ENCODE results near the gene KCNH2. TPM values are rescaled to one million over a fixed set of nuclear protein-coding genes. Genes with fewer than 3 reads are reported as not detected.

The KCNH2 gene
- total RNA-seq, 1 donor from 2014 or later = 3.2 TPM

DNA sequence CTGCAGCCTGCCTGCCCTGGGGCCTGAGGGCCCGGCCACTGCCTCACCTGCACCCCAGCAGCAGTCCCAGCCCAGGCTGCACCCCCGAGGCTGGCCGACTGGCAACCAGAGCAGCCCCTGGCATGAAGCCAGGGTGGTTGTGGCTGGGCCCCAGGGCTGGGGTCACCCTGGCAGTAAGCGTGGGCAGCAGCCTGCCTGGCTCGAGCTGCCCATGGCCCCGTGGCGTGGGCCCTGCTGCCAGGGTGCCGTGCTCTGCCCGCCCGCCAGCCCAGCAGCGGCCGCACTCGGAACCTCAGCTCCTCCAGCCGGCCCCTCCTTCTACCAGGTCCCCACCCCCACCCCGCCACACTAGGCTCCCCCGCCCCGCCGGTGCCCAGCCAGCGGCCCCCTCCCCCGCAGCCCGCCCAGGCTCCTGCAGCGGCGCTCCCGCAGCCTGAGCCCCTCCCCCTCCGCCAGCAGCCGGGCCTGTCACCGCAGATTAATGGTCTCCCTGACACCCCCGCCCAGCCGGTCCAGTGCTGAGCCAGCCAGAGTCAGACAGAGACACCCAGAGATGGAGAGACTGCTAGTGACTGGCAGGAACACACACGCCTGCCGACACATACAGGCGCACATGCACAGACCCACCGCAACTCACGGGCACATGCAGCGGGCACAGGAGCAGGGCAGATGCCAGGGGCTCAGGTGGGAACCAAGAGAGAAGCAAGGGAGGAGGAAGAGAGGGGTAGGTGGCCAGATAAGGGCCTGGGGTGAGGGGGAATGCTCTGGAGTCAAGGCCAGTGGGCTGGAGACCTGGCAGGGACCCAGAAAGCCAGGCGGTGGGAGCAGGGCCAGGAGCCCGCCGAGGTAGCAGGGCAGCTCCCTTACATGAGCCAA lies 22.4 kb downstream of the KCNH2 start:
- ATAC-seq (peak; percentile 61), DNase-seq (ENCODE audit: low spot score) (no peak)
- intact Hi-C loops (cut with DNase I) = no loop called here

DNA sequence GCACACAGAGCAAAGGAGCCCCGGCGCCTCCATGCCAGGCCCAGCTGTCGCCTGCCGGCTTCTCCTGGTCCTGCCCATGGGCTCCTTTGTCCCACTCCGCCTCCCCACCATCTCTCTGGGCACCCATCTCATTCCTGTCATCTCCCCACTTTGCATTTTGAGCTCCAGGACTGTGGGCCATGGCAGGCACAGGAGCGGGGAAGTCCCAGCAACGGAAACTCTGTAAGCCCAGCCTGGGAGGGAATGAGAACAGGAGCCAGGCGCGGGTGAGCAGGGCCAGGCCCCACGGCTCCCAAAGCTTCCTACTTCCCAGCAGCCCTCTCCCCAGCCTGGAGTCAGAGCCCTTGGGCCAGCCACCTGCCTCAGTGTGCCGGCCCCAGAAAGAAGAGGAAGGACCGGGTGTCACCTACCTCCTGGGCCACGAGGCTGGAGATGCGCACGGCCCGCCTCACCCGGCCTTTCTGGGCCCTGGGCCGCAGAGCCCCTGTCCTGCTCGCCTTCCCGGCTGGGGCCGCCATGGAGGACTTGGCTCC lies 23.1 kb downstream of the KCNH2 start:
- DNase-seq (ENCODE audit: low spot score) (no peak), ATAC-seq (no peak)
- intact Hi-C loops (cut with DNase I) = no loop called here

DNA sequence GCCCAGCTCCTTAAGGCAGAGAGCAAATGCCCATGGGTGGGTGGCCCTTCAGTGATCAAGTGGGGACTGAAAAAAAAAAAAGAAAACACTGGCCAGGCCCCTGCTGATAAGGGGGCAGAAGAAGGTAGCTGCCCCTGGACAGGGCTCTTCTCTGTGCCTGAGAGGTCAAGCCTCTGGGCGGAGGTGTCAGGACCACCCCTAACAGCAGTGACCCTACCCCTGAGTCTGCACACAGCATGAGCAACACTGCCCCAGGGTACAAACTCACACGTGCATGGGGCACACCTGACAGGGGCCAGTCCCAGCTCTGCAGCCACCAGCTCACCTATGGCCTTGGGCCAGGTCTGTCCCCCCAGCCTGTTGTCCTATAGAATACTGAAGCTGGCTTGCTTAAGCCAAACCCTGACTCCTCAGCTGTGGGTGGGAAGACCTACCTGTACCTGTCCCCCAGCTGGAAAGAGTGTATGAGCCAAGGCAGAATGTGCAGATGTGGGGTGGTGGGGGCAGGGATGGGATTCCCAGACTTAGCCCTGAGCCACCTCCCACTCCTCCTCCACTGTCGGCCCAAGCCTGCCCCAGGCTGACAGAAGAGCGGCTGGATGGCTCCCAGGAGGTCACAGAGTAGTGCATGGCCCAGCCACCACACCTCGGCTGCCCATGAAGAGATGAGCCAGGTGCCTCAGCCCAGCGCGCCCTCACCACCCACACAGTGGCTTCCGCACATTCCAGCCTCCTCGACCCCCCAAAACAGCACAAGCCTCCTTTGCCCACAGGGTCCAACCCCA lies 23.7 kb downstream of the KCNH2 start:
- no peak for DNase-seq (ENCODE audit: low spot score)
- intact Hi-C loops (cut with DNase I) = no loop called here
- no peak for ATAC-seq

DNA sequence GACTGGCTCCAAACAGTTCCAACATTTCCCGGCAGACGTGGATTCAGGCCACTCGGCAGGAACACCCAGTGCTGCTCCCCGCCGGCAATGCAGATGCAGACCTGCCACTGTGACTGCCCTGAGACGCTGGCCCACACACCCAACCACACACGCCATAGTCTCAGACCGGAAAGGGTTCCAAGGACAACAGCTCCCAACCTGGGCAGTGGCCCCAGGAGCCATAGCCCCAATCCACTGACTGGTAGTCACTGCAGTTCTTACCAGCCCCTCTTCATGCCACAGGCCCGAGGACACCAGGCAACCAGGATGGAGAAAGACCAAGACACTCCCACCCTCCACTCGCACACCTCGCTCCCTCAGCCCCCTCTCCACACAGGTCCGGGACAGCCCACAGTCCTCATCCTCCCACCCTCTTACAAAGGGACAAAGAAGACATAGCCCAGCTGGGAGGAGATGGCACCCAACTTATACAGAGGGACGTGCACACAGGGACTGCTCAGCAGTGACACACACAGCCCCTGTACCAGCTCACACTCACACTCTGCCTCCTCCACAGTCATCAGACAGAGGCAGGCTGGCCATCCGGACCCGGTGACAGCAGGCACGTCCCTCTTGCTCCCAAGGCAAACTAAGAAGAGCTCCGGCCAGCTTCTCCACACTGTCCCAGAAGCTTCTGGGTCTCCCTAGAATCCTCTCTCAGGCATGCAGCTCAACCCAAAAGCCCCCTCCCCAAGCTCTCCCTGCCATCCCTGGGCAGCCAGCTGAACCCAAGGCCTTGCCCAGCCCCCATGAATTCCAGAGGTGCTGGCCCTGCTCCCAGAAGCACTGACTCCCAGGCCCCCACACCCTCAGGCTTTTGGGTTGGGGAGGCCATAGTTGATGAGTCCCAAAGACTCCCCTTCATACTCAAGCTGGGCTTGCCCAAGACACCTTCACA lies 24.8 kb downstream of the KCNH2 start:
- ATAC-seq (no peak), DNase-seq (ENCODE audit: low spot score) (no peak)

DNA sequence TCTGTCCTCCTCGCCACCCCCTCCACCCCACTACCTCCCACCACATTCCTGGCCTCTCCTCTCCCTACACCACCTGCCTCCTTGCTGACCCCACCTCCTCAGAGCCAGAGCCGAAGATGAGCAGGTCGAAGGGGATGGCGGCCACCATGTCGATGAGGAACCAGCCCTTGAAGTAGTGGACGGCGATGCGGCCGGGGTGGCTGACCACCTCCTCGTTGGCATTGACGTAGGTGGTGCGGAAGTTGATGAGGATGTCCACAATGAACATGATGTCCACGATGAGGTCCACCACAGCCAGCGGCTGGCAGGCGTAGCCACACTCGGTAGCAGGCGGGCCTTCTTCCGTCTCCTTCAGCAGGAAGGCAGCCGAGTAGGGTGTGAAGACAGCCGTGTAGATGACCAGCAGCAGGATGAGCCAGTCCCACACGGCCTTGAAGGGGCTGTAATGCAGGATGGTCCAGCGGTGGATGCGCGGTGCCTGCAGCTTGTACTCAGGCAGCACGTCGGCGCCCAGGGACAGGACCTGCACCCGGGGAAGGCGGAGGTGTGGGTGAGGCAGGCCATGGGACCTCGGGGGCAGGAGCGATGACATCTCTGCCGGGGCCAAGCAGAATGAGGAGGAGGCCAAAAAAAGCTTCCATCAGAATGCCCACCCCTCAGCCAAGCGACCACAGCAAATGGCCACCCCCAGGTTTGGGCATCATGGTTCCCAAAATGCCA lies 25.6 kb downstream of the KCNH2 start:
- no peak for ATAC-seq
- DNase-seq (ENCODE audit: low spot score) = no peak
- intact Hi-C loops (cut with DNase I) = no loop called here

More for the DNA sequence above, 24.8 kb downstream of the KCNH2 start:
- intact Hi-C loops (cut with DNase I) = no loop called here

DNA sequence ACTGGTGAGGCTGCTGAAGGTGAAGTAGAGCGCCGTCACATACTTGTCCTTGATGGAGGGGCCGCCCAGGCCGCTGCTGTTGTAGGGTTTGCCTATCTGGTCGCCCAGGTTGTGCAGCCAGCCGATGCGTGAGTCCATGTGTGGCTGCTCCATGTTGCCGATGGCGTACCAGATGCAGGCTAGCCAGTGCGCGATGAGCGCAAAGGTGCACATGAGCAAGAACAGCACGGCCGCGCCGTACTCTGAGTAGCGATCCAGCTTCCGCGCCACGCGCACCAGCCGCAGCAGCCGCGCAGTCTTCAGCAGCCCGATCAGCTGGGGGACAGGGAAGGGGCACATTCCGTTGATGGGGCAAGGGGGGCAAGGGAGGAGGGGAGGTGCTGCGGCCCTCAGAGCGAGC lies 26.6 kb downstream of the KCNH2 start:
- intact Hi-C loops (cut with DNase I) = no loop called here
- DNase-seq (ENCODE audit: low spot score) (no peak), ATAC-seq (no peak)

DNA sequence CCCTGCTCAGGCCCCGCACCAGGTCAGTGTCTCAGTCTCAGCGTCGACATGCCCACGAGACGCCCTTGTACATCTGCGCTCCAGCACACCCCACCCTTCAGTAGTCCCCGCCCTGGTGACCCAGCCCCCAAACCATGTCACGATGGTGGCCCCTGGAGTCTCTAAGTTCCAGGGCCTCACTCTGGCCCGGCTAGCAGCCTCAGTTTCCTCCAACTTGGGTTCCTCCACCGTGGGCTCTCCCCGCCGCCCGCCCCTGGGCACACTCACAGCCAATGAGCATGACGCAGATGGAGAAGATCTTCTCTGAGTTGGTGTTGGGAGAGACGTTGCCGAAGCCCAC lies 27.0 kb downstream of the KCNH2 start:
- intact Hi-C loops (cut with DNase I) = no loop called here
- ATAC-seq = no peak
- DNase-seq (ENCODE audit: low spot score) = peak; percentile 54

DNA sequence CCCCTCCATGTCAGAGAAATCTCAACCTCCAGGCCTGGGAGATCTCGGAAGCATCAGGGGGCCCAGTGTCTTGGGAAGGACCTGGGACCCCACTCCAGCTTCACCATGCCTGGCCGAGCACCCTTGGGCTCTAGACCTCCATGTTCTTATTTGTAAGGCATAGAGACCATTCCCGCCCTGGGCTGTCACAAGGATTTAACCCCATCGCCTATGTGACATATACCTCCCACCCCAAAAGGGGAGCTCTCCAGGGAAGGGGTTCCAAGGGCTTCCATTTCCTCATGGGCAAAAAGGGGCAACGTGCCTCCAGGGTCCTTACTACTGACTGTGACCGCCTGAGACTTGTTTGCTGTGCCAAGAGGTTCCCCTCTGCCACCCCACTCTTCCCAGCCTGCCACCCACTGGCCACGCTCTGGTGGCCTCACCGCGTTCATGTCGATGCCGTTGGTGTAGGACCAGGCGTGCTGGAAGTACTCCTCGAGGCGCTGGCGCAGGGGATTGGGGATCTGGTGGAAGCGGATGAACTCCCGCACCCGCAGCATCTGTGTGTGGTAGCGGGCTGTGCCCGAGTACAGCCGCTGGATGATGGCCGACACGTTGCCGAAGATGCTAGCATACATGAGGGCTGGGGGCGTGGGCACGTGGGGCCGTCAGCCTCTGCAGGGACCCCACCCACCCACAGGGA lies 27.5 kb downstream of the KCNH2 start:
- intact Hi-C loops (cut with DNase I) = no loop called here
- ATAC-seq = no peak
- DNase-seq (ENCODE audit: low spot score) = no peak

DNA sequence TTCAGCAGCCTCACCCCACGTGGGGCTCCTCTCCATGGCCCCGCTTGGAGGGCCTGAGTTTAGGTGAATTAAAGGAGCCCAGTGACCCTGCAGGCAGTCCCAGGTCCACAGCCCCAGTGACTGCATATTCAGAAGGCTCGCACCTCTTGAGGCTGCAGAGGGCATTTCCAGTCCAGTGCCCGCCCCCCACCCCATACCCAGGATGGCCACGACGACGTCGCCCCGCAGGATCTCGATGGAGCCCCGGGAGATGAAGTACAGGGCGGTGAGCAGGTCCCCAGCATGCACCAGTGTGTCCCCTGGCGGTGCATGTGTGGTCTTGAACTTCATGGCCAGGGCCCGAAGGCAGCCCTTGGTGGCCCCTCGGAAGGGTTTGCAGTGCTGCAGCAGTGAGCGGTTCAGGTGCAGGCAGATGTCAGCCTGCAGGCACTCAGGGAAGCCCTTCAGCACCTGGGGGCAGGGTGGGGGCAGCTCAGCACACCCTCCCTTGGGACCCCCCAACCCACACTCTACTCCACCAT lies 28.1 kb downstream of the KCNH2 start:
- ATAC-seq = no peak

DNA sequence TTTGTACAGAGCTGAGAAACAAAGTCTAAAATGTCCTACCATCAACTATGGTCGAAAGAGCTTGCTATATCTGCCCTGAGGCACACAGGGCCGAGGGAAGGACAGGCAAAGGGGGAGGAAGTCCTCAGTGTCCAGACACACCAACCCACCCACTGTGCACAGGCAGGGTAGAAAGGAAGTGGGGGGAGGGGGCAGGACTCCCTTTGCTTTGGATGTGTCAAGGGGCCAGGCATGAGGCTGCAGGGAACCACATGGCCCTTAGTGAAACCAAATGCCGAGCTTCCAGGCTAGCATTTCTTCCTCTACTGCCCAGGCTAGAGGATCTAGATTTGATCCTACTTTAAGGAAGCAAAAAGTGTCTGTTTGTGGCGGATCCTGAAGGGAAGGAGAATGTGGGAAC lies 28.6 kb downstream of the KCNH2 start:
- ATAC-seq (no peak), DNase-seq (ENCODE audit: low spot score) (peak; percentile 35)
- intact Hi-C loops (cut with DNase I) = no loop called here

More for the DNA sequence above, 28.1 kb downstream of the KCNH2 start:
- intact Hi-C loops (cut with DNase I) = no loop called here
- peak; percentile 25 for DNase-seq (ENCODE audit: low spot score)

DNA sequence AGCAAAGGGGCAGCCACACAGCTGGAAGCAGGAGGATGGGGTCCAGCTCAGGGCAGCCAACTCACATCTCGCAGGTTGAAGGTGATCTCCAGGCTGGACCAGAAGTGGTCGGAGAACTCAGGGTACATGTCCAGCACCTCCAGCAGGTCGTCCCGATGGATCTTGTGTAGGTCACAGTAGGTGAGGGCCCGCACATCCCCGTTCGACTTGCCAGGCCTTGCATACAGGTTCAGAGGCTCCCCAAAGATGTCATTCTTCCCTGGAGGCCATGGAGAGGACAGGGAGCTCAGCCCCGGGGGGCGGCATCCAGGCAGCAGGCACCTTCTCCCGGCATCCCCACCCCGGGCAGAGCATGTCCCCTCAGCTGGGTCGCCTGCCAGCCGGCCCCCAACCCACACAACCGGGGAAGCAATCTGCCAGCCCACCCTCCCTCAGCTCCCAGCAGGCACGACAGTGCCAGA lies 29.3 kb downstream of the KCNH2 start:
- ATAC-seq (no peak), DNase-seq (ENCODE audit: low spot score) (peak; percentile 48)
- intact Hi-C loops (cut with DNase I) = no loop called here

DNA sequence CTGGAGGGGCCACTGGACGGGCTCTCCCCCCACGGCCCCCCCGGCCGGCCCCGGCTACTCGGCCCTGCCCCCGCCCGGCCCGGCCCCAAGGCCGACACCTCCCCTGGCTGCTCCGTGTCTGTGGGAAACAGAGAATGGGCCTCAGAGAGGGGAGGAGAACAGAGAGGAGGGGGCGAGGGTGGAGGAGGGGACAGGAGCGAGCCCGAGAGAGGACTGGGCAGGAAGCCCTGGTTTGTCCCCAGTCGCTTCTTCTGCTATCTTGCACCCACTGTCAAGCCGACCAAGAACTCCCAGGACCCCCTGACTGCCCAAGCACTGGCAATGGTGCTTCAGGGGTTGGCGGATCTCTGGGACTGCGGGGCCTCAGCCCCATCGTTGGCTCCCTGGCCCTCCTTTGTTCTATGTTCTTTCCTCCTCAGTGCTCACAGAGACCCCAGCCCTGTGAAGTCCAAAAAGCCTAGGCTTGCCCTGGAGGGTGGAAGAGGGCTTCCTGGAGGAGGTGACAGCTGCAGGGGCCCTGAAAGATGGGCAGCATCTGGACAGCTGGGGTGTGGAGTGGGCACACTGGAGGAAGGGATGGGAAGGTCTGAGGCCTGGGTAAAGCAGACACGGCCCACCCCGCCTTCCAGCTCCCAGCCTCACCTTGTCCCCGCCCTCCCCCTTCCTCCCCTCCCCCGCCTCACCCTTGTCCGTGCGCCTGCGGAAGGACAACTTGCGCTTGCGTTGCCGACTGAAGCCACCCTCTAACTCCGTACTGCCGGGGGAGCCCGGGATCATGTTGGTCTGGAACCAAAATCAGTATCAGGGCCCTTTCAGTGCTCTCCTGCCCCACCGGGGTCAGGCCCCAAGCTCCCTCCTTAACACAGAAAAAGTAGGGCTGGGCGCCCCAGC lies 30.1 kb downstream of the KCNH2 start:
- DNase-seq (ENCODE audit: low spot score) (peak; percentile 46), ATAC-seq (no peak)
- intact Hi-C loops (cut with DNase I) = no loop called here

DNA sequence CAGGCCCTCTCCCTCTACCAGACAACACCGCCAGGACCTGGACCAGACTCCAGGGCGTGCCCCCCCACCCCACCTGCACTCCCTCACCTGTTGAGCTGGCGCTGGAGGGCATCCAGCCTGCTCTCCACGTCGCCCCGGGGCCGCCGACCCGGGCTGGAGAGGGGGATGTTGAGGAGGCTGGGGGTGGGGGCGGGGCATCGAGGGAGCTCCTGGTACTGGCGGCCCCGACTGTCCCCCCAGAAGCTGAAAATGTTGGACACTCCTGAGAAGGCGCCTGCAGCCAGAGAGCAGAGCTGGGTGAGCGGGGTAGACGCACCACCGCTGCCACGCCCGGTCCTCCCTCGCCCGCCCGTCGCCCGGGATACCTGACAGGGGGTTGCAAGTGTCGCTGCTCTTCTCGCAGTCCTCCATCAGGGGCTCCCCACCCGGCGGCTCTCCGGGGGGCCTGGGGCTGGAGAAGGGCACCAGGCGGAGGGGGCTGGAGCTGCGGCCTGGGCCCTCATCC lies 30.8 kb downstream of the KCNH2 start:
- ATAC-seq (no peak), DNase-seq (ENCODE audit: low spot score) (peak; percentile 40)
- intact Hi-C loops (cut with DNase I) = no loop called here

DNA sequence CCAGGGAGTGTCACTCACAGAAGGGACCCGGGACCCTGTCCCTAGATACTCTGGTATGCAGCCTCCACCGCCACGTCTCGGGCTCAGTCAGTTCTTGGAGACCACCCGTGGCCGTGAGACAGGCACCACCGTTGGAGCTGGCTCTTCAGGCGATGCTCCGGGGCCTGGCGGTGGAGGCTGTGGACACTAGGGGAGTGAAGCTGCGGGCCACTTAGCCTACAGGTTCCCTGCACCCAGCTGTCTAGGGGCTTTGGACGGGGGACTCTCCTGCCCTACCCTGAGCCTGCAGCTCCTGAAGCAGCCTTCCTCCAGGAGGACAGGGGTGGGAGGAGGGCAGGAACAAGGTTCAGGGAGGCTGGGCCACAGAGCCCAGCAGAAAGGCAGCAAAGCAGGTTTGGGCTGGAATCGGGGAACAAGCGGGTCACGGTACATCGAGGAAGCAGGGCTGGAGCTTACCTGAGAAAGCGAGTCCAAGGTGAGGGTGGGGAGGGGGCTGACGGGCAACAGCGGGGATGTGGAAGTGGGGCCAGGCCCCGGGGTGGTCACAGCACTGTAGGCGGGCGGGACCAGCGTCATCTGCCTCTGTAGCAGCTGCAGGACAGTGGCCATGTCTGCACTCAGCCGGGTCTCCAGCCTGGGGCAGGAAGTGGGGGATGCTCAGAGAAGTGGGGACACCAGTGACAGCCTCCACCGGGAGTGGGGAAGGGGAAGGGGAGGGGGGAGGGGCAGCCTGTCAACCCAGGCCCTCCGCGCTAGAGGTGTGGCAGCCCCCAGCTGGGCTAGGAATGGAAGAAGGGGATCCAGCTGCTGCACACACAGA lies 31.5 kb downstream of the KCNH2 start:
- intact Hi-C loops (cut with DNase I) = no loop called here
- ATAC-seq = no peak
- DNase-seq (ENCODE audit: low spot score) = peak; percentile 60

DNA sequence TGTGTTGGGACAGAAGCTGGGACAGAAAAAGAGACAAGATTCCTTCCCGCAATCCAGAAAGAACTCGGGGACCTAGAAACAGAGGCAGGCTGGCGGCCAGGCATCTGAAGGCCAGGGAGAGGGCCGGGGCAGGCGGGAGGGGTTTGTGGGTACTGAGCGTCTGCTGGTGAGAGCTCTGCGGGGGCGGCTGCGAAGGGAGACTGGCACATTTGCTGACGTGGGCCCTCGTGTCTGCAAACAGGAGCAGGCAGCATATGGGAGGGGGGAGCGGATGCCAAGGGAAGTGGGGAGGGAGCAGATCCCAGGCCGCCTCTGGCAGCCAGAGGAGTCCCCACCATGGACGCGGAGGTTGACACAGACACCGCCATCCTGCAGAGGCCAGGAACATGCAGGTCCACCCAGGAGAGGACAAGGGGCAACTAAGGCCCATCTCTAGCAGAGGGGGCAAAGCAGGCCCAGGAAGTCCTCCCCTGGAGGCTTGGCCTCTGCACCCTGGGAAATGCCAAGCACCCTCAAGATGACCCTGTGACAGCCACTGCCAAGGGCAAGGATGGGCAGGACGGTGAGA lies 32.2 kb downstream of the KCNH2 start:
- intact Hi-C loops (cut with DNase I) = no loop called here
- ATAC-seq (peak; percentile 80), DNase-seq (ENCODE audit: low spot score) (peak; percentile 83)
